A673 (cell line): ENCODE data around the gene SLC4A8. TPM values are rescaled to one million over a fixed set of nuclear protein-coding genes. Genes with fewer than 3 reads are reported as not detected.

ENCODE experiments used
- BruUV-seq: library from RNA; stranded (reverse); fragments of 400-500 nt; replicated peaks from 2 replicates; lab custom pipeline; 2021; lab: Mats Ljungman, UMichigan
- CTCF ChIA-PET: fragments of 300-600 bp; sonication (Branson Sonifier 250); formaldehyde crosslinking; loops from one replicate; lab custom pipeline; 2022; ENCODE audit warnings: antibody characterized with exemption; lab: Charles Lee
- POLR2A ChIA-PET: fragments of 300-600 bp; sonication (Branson Sonifier 250); formaldehyde crosslinking; loops from one replicate; lab custom pipeline; 2022; ENCODE audit warnings: antibody characterized with exemption; ENCODE audit not compliant: low non-redundant PET; lab: Charles Lee
- DNase-seq: peaks from one replicate; pipeline ENCODE4 v3.0.0-alpha.2; 2015; ENCODE audit warnings: low spot score
- H3K27ac ChIP-seq: fragments of 200-600 bp; sonication (generic); 2 replicates; pipeline ENCODE4 v1.5.1; 2016; ENCODE audit warnings: mixed run types, low read depth, mild to moderate bottlenecking, mixed read lengths, antibody characterized with exemption, low read length; ENCODE audit not compliant: poor library complexity, severe bottlenecking
- H3K27me3 ChIP-seq: fragments of 200-600 bp; sonication (generic); replicated peaks from 2 replicates; pipeline ENCODE4 v1.6.1; 2017; ENCODE audit warnings: mixed run types, low read depth, mild to moderate bottlenecking, mixed read lengths, antibody characterized with exemption, low read length; ENCODE audit not compliant: insufficient read depth, poor library complexity
- H3K36me3 ChIP-seq: fragments of 200-600 bp; sonication (generic); 2 replicates; pipeline ENCODE4 v1.6.1; 2016; ENCODE audit warnings: mixed run types, mild to moderate bottlenecking, mixed read lengths, antibody characterized with exemption, low read length; ENCODE audit not compliant: insufficient read depth, poor library complexity, severe bottlenecking
- H3K4me1 ChIP-seq: fragments of 200-600 bp; sonication (generic); 2 replicates; pipeline ENCODE4 v1.6.1; 2017; ENCODE audit warnings: mixed run types, mild to moderate bottlenecking, mixed read lengths, antibody characterized with exemption, low read length; ENCODE audit not compliant: insufficient read depth, poor library complexity, severe bottlenecking
- H3K4me3 ChIP-seq: fragments of 200-600 bp; sonication (generic); 2 replicates; pipeline ENCODE4 v1.5.1; 2016; ENCODE audit warnings: low read depth, mixed run types, mild to moderate bottlenecking, mixed read lengths, low read length; ENCODE audit not compliant: poor library complexity, severe bottlenecking
- H3K9me3 ChIP-seq: fragments of 200-600 bp; sonication (generic); 2 replicates; pipeline ENCODE4 v1.6.1; 2016; ENCODE audit warnings: mixed run types, low read depth, mild to moderate bottlenecking, mixed read lengths, antibody characterized with exemption, low read length; ENCODE audit not compliant: poor library complexity, severe bottlenecking
- EZH2 ChIP-seq: fragments of 200-600 bp; sonication (generic); IDR thresholded peaks from 2 replicates; pipeline ENCODE4 v1.6.1; 2017; ENCODE audit warnings: borderline replicate concordance, low read depth, mild to moderate bottlenecking, mixed read lengths, antibody characterized with exemption, low read length; ENCODE audit not compliant: poor library complexity, severe bottlenecking
- intact Hi-C: fragments of 100-400 bp; cut with micrococcal nuclease; formaldehyde crosslinking; loops from one replicate; pipeline ENCODE4 v1.10.0; 2022; ENCODE audit not compliant: unreplicated experiment
- total RNA-seq: library from RNA; stranded (reverse); gene quantifications from 2 replicates; pipeline ENCODE4 v1.2.3, GENCODE V29; 2021
- TF ChIP-seq, protein P1 (sequence below): fragments of 300-800, 200-600 bp; sonication (generic); conservative IDR thresholded peaks from 2 replicates; pipeline ENCODE4 v1.5.1; 2017; ENCODE audit warnings: low read depth, mild to moderate bottlenecking, antibody characterized with exemption, low read length, moderate library complexity, mixed read lengths

Gene SLC4A8
- total RNA-seq, 1 experiment from 2014 or later: 0.73 TPM

DNA sequence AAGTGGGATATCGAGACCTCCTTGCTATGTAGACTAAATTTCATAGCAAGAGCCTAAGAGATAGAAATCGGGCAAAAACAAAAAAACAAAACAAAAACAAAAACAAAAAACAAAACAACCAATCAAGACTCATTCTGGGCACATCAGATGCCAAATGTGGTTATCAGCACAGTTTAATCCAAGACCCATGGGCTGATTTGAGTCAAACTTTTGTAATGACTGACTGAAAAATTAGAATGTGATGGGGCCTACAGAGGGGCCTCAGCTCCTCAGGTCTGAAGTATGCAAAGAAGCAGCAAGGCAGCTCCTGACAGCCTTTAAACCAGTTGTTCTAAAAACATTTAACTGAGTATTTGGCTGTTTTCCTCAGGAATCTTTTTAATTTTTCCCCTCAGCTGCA lies 49.3 kb downstream of the SLC4A8 start:
- intact Hi-C loops: no loop called here
- no peak overlapping the region for H3K4me3 ChIP-seq
- POLR2A ChIA-PET: no interaction called here
- H3K4me1 ChIP-seq: no peaks in the 10 kb centered on the region
- BruUV-seq: no TSS peak
- no peak for DNase-seq
- CTCF ChIA-PET: no interaction called here
- no peaks in the 10 kb centered on the region for H3K36me3 ChIP-seq
- no peak overlapping the region for H3K27ac ChIP-seq
- TF ChIP-seq, protein P1, sequence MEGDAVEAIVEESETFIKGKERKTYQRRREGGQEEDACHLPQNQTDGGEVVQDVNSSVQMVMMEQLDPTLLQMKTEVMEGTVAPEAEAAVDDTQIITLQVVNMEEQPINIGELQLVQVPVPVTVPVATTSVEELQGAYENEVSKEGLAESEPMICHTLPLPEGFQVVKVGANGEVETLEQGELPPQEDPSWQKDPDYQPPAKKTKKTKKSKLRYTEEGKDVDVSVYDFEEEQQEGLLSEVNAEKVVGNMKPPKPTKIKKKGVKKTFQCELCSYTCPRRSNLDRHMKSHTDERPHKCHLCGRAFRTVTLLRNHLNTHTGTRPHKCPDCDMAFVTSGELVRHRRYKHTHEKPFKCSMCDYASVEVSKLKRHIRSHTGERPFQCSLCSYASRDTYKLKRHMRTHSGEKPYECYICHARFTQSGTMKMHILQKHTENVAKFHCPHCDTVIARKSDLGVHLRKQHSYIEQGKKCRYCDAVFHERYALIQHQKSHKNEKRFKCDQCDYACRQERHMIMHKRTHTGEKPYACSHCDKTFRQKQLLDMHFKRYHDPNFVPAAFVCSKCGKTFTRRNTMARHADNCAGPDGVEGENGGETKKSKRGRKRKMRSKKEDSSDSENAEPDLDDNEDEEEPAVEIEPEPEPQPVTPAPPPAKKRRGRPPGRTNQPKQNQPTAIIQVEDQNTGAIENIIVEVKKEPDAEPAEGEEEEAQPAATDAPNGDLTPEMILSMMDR: no peak
- no peak for TF ChIP-seq EZH2
- no peaks in the 10 kb centered on the region for H3K9me3 ChIP-seq
- no peaks in the 10 kb centered on the region for H3K27me3 ChIP-seq

DNA sequence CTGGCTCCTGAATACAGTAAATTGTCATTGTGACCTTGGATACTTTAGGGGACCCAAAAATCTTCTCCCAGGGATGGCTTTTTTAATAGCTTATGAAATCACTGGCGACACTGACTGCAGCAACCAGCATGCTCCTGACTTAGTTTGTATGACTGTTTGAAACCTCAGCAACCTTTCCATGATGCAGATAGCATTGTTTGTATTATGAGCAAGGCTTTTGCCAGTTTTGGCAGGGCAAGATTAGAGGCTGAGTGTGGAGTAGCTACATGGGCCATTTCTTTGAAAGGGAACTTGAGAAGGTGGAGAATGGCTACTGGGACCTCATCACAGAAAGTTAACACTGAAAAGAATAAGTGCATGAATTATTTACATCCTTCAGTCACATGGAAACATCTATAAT lies 50.9 kb downstream of the SLC4A8 start:
- ChIA-PET CTCF (no interaction called here), POLR2A (no interaction called here)
- no peaks in the 10 kb centered on the region for H3K36me3 ChIP-seq
- H3K4me3 ChIP-seq: no peak overlapping the region
- H3K27ac ChIP-seq: no peak overlapping the region
- BruUV-seq: no TSS peak
- no peaks in the 10 kb centered on the region for H3K4me1 ChIP-seq
- no peak for DNase-seq
- intact Hi-C loops: no loop called here
- H3K9me3 ChIP-seq: no peaks in the 10 kb centered on the region
- no peak for TF ChIP-seq EZH2
- TF ChIP-seq, protein P1: no peak
- no peaks in the 10 kb centered on the region for H3K27me3 ChIP-seq

GRCh38 chr12:51480978-51481377 lies 56.3 kb downstream of the SLC4A8 start:
- Histone ChIP-seq H3K27me3 (no peaks in the 10 kb centered on the region), H3K36me3 (no peaks in the 10 kb centered on the region), H3K27ac (no peak overlapping the region), H3K4me3 (no peak overlapping the region), H3K9me3 (no peaks in the 10 kb centered on the region), H3K4me1 (peaks cover 5% of the 10 kb centered on the region)
- ChIA-PET POLR2A (no interaction called here), CTCF (no interaction called here)
- DNase-seq: no peak
- intact Hi-C loops: no loop called here
- no peak for TF ChIP-seq EZH2
- TF ChIP-seq, protein P1: no peak
- no TSS peak for BruUV-seq
